HuH-7.5 (cell line): ENCODE measurements around the gene RNF223.
"Not testable (repeated sequence)": the region's sequence is repeated elsewhere in the genome, so short reads cannot be mapped to it uniquely, and the experiment has no call there.

Experiments used
- DNase-seq: peaks from one replicate; pipeline ENCODE4 v3.0.0; 2011; ENCODE audit warnings: low spot score

The RNF223 gene

DNA sequence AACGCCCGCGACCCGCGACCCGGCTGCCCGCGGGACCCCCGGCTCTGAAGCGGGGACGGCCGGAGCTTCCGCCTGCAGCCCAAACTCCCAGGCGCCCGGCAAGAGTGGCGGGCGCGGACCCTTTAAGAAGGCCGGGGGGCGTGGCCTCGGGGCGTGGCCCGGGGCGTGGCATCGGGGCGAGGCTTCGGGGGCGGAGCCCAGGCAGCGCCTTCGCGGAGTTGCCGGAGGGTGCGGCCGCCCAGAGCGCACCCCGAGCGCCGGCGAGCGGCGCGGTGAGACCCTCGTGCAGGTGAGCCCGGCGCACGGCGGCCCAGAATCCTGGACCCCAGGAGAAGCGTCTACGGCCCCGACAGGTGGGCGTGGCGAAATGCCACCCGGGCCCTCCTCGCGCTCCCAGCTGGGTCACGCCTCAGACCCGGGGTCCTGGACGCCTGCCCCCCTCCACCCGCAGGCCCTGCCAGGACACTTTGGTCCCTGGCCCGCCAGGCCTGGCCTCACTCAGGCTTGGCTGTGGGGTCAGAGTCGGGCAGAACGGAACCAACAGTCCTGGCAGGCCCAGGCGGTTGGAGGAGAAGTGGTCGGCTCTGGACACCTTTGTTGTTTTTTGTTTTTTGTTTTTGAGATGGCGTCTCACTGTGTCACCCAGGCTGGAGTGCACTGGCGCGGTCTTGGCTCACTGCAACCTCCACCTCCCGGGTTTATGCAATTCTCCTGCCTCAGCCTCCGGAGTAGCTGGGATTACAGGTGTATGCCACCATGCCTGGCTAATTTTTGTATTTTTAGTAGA is 14.4 kb downstream of the RNF223 start:
- DNase-seq = peak; percentile 92

DNA sequence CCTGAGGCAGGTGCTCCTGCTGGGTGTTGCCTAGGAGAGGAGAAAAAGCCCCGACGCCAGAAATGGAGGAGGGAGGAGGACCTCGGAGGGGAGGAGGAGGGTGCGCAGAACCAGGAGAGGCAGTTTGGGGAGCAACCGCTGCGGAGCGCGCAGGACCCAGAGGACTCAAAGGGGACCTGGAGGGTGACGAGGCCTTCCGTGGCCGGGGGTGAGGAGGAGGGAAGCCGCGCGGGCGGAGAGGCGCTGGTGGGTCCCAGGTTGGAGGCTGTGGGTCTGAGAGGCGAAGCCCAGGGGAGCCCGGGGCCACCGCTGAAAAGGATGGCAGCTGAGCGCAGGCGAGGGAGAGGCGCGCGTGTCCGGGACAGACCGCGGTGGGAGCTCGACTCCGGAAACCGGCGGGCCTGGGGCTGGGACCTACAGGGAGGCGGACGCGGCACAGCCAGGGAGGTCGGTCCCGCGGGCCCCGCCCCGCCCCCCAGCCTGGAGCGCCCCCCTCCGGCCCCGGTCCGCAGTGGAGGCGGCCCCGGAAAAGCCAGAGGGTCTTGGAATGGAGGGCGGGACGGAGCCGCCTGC is 15.1 kb downstream of the RNF223 start:
- peak; percentile 90 for DNase-seq

DNA sequence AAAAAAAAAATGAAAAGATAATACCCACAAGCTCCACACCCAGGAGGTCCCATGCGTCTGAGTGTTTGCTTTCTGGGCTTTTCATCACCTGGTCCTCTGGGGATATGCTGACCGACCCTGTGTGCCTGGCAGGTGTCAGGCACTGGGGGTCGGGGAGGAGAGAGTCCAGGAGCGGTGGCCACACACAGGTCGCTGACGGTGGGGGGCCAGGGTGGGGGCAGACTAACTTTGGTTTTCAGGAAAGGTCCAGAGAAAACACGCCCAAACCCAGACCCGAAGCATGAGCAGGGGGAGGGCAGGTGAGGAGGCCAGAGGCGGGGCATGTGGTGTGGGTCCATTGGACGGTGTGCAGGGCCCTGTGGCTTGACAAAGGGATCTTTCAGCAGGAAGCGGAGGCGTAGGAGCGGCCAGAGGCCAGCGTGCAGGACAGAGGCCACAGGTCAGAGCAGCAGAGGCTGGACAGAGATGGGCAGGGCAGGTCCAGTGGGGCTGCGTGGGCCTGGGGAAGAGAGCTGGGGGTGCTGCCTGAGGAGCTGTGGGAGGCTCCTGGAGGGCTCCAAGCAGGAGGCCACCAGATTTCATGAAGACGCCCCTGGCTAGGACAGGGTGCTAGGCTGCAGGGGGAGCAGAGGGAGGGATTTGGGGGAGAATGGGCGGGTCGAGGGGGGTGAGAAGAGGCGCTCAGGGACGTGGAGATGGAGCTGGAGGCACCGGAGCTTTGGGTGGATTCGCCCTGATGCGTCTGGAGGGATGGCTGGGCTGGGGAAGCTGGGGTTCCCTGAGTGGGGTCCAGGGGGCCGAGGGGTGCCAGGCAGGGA is 15.8 kb downstream of the RNF223 start:
- DNase-seq = peak; percentile 88

DNA sequence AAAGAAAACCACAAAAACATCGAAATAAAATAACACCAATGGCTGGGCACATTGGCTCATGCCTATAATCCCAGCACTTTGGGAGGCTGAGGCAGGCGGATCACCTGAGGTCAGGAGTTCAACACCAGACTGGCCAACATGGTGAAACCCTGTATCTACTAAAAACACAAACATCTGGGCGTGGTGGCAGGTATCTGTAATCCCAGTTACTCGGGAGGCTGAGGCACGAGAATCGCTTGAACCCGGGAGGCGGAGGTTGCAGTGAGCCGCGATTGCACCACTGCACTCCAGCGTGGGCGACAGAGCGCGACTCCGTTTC is 16.4 kb downstream of the RNF223 start:
- DNase-seq = not testable (repeated sequence)

DNA sequence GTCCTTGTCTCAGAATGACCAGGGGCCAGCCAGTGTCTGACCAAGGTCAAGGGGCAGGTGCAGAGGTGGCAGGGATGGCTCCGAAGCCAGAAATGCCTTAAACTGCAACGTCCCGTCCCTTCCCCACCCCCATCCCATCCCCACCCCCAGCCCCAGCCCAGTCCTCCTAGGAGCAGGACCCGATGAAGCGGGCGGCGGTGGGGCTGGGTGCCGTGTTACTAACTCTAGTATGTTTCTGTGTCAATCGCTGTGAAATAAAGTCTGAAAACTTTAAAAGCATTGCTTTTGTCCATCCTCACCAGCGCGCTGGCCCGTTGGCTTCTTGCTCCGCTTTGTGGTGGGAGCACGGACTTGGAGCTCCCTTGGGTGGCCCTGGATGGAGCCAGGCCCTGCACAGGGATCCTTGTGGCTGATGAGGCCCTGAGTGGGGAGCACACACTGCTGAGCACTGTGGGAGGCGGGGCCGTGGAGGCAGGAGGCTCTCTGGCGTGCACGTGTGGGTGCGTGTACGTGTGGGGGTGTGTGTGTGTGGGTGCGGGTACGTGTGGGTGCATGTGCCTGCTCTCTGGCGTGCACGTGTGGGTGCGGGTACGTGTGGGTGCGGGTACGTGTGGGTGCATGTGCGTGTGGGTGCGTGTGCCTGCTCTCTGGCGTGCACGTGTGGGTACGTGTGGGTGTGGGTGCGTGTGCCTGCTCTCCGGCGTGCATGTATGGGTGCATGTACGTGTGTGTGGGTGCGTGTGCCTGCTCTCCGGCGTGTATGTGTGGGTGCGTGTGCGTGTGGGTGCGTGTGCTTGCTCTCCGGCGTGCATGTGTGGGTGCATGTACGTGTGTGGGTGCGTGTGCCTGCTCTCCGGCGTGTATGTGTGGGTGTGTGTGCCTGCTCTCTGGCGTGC is 18.0 kb downstream of the RNF223 start:
- no peak for DNase-seq

DNA sequence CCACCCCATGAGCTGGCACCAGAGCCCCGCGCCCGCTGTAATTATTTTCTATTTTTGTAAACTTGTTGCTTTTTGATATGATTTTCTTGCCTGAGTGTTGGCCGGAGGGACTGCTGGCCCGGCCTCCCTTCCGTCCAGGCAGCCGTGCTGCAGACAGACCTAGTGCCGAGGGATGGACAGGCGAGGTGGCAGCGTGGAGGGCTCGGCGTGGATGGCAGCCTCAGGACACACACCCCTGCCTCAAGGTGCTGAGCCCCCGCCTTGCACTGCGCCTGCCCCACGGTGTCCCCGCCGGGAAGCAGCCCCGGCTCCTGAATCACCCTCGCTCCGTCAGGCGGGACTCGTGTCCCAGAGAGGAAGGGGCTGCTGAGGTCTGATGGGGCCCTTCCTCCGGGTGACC is 19.1 kb downstream of the RNF223 start:
- DNase-seq = no peak

DNA sequence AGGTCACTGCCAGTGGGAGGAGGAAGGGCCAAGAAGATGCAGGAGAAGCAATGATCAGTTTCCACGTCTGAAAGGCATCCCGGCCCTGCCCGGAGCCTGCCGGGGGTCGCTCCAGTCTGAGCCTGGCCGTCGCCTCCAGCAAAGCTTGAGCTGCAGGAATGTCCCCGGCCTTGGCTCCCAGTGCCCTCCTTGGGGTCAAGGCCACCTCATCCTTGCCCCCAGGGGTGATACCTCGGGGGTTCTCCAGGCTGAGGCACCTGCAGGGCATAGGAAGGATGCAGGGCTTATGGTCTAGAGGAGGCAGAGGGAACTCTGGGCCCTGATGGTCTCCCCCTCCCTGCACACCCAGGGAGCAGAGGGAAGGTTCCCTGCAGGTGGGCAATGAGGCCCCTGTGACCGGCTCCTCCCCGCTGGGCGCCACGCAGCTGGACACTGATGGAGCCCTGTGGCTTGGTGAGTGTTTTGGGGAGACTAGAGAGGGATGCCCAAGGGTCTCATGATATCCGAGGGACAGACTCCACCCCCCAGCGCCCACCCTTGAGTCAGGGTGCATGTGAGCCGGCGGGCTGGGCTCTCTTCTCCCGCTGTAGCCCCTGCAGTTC is 19.9 kb downstream of the RNF223 start:
- no peak for DNase-seq

DNA sequence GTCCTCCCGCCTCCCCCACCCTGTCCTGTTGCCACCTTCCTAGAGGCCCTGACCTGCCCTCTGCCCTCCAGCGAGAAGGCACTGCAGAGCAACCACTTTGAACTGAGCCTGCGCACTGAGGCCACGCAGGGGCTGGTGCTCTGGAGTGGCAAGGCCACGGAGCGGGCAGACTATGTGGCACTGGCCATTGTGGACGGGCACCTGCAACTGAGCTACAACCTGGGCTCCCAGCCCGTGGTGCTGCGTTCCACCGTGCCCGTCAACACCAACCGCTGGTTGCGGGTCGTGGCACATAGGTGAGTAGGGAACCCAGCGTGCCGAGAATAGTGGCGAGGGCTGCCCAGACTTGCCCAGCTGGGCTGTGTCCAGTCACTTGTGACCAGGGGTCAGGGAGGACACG is 20.4 kb downstream of the RNF223 start:
- DNase-seq = no peak

DNA sequence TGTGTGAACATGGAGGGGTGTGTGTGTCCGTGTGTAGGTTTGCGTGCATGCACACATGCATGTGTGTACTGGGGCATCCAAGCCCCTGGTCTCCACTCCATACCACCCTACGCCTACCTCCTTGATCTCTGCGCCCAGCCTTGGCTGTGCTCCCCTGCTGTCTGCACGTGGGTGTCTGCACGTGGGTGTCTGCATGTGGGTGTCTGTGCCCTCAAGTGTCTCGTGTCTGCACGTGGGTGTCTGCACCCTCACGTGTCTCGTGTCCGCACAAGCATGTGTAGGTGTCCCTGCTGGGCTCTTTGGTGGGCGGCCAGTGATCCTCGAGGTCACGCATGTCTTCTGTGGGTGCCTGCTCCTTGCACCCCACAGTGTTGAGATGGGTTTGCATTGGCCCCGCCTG is 21.1 kb downstream of the RNF223 start:
- no peak for DNase-seq

DNA sequence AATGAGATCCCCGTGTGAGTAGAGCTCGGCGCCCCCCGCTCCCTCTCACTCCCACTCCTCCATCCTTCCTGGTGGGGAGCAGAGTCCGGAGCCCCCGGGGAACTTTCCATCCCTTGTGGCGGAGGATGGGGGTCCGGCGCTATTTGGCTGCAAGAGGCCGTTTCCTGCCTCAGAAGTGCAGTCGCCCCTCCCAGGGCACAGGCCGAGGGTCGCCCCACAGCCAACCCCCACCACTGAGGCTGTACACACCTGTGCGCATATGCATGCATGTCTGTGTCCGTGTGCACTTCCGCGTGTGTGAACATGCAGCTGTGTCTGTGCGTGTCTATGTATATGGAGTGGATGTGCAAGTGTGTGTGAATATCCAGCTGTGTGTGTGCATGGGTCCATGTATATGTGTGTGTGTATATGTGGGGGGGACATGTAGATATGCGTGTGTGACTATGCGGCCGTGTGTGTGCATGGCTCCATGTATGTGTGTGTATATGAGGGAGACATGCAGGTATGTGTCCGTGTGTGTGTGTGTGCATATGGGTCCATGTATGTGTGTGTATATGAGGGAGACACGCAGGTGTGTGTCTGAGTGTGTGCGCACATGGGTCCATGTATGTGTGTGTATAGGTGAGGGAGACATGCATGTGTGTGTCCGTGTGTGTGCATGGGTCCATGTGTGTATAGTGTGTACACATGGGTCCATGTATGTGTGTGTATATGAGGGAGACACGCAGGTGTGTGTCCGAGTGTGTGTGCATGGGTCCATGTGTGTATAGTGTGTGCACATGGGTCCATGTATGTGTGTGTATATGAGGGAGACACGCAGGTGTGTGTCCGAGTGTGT is 21.9 kb downstream of the RNF223 start:
- DNase-seq = no peak

DNA sequence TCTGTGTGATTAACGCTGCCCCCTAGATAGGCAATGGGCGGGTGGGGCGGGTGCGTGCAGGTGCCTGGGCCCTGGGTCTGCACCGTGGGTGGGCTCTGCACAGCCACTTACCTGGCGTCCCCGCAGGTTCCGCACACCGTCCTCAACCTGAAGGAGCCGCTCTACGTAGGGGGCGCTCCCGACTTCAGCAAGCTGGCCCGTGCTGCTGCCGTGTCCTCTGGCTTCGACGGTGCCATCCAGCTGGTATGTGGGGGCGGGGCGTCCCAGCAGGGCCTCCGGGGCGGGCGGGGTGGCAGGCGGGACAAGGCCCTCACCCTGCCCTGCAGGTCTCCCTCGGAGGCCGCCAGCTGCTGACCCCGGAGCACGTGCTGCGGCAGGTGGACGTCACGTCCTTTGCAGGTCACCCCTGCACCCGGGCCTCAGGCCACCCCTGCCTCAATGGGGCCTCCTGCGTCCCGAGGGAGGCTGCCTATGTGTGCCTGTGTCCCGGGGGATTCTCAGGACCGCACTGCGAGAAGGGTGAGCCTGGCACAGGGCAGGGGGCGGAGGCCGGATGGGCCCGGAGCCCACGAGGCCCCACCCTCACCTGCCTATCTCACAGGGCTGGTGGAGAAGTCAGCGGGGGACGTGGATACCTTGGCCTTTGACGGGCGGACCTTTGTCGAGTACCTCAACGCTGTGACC is 22.8 kb downstream of the RNF223 start:
- DNase-seq = no peak

DNA sequence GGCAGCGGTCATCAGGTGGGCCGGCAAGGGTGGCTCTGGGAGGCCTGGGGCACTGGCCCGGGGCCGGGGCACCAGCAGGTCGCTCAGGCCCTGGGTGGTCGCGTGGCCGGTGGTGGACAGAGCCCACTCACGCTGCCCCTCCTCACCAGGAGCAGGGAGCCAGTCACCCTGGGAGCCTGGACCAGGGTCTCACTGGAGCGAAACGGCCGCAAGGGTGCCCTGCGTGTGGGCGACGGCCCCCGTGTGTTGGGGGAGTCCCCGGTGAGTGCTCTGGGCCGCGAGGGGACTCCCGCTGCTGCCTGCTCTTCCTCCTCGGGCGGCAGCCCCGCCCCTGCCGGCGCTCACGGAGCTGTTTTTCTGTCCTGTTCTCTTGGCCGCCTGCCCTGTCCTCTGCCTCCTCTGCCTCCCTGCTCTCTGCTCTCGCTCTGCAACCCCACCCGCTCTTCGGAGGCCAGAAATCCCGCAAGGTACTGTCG is 23.5 kb downstream of the RNF223 start:
- DNase-seq = no peak

DNA sequence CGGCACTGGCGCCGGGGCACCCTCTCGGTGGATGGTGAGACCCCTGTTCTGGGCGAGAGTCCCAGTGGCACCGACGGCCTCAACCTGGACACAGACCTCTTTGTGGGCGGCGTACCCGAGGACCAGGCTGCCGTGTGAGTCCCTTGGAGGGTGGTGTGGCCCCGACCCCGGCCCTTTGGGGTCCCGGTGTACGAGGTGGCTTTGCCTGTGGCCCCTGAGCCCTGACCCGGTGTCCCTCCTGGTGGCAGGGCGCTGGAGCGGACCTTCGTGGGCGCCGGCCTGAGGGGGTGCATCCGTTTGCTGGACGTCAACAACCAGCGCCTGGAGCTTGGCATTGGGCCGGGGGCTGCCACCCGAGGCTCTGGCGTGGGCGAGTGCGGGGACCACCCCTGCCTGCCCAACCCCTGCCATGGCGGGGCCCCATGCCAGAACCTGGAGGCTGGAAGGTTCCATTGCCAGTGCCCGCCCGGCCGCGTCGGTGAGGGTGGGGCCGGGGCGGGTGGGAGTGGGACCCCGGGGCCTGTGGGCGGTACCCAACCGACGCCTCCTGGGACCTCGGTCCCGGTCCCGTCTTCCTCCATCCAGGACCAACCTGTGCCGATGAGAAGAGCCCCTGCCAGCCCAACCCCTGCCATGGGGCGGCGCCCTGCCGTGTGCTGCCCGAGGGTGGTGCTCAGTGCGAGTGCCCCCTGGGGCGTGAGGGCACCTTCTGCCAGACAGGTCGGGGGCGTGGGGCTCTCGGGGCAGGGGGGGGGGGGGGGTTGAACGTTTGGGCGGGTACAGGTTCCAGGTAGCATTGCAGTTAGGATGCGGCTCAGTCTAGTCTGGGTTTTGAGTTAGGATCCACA is 24.6 kb downstream of the RNF223 start:
- no peak for DNase-seq

DNA sequence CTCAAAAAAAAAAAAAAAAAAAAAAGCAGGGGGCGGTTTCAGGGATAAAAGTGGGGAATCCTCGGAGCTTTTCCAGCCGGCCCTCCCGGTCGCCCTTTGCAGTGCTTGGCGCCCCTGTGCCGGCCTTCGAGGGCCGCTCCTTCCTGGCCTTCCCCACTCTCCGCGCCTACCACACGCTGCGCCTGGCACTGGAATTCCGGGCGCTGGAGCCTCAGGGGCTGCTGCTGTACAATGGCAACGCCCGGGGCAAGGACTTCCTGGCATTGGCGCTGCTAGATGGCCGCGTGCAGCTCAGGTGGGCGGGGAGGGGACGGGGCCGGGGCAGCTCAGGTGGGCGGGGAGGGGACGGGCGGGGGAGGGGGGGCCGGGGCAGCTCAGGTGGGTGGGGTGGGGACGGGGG is 25.3 kb downstream of the RNF223 start:
- DNase-seq = no peak

DNA sequence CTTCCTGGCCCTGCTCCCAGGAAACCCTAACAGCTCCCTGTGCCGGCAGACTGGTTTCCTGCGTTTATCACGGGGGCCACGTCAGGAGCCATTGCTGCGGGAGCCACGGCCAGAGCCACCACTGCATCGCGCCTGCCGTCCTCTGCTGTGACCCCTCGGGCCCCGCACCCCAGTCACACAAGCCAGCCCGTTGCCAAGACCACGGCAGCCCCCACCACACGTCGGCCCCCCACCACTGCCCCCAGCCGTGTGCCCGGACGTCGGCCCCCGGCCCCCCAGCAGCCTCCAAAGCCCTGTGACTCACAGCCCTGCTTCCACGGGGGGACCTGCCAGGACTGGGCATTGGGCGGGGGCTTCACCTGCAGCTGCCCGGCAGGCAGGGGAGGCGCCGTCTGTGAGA is 26.1 kb downstream of the RNF223 start:
- no peak for DNase-seq

DNA sequence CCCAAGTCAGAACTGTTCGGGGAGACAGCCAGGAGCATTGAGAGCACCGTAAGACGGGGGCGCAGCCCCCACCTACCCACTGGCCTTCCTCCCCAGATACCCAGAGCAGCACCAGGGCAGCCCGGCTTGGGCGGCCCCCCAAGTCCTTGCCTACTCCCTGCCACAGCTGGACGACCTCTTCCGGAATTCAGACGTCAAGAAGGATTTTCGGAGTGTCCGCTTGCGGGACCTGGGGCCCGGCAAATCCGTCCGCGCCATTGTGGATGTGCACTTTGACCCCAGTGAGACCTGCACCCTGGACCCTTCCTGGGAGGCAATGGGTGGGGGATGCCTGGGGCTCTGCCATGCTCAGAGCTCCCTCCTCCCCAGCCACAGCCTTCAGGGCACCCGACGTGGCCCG is 26.7 kb downstream of the RNF223 start:
- no peak for DNase-seq

DNA sequence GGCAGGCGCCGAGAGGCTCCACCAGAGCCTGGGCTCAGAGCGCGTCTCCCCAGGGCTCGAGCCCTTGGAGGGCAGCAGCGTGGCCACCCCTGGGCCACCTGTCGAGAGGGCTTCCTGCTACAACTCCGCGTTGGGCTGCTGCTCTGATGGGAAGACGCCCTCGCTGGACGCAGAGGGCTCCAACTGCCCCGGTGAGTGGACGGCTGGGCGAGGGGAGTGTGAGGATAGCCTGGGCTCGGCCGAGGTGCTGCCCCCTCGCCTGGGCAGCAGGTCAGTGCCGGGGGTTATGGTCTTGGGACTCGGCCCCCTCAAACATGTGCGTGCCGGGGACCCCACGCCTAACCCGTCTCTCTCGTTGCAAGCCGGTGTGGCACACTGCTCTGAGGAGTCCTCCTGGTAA is 27.3 kb downstream of the RNF223 start:
- DNase-seq = no peak

DNA sequence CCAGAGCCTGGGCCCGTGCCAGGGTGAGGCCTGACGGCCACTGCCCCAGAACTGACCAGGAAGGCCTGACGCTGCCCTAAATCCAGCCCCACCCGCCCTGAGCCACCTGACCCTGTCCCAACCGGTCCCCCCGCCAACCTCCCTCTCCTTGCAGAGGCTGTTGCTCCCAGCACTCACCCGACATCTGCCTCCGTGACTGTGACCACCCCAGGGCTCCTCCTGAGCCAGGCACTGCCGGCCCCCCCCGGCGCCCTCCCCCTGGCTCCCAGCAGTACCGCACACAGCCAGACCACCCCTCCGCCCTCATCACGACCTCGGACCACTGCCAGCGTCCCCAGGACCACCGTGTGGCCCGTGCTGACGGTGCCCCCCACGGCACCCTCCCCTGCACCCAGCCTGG is 27.9 kb downstream of the RNF223 start:
- DNase-seq = no peak

DNA sequence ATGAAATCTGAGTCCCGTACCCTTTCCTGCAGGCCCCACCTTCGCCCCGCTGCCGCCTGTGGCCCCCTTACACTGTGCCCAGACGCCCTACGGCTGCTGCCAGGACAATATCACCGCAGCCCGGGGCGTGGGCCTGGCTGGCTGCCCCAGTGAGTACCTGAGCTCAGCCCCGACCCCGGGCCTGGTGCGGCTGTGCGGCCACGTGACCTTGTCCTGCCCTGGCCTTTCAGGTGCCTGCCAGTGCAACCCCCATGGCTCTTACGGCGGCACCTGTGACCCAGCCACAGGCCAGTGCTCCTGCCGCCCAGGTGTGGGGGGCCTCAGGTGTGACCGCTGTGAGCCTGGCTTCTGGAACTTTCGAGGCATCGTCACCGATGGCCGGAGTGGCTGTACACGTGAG is 29.0 kb downstream of the RNF223 start:
- no peak for DNase-seq
